HepG2 (cell line): Measurements from ENCODE around the gene UTP15. TPM values are rescaled to one million over a fixed set of nuclear protein-coding genes. Genes with fewer than 3 reads are reported as not detected.

Experiments
- ATAC-seq: fragments of 200-7000 bp; cut with Tn5 transposase; 3 replicates; pipeline ENCODE4 v1.9.1; 2020; ENCODE audit warnings: mild to moderate bottlenecking, moderate library complexity
- BruUV-seq: library from RNA; stranded (reverse); fragments of 400-500 nt; replicated peaks from 2 replicates; lab custom pipeline; 2021; lab: Mats Ljungman, UMichigan
- CTCF ChIA-PET: fragments of 300-600 bp; formaldehyde crosslinking; extraction: SDS; loops from one replicate; lab custom pipeline; 2021; ENCODE audit warnings: low total read pairs, inconsistent platforms, low intra/inter-chr PET ratio; lab: Yijun Ruan, JAX
- POLR2A ChIA-PET: fragments of 350-600 bp; sonication (Branson Sonifier 250); formaldehyde crosslinking; loops from one replicate; lab custom pipeline; 2020; ENCODE audit warnings: antibody characterized with exemption, inconsistent platforms; lab: Yijun Ruan, JAX
- DNase-seq: peaks from one replicate; pipeline ENCODE4 v3.0.0-alpha.2; 2015; ENCODE audit warnings: low spot score
- FAIRE-seq: peaks from 3 replicates; lab custom pipeline; 2011; peaks lifted over from hg19 to GRCh38; lab: Jason Lieb, UNC
- H2AFZ ChIP-seq: one replicate; pipeline ENCODE4 v1.6.1; 2011; ENCODE audit warnings: low read length, inconsistent platforms
- H3K27ac ChIP-seq: fragments of 300-600 bp; 3 replicates; pipeline ENCODE4 v1.8.0; 2011; ENCODE audit warnings: mixed run types, mild to moderate bottlenecking, mixed read lengths, low read length, inconsistent platforms; ENCODE audit not compliant: insufficient read depth; ENCODE audit errors: extremely low read length
- H3K27me3 ChIP-seq, 2 experiments: fragments of 200-600 bp in 1 of 2; 2 replicates in 1 of 2; 3 replicates in 1 of 2; pipeline versions ENCODE4 v1.6.0 to v1.8.0; 2011; ENCODE audit warnings: low read length in 2 of 2, mild to moderate bottlenecking in 2 of 2, moderate library complexity in 2 of 2, inconsistent platforms in 1 of 2; ENCODE audit not compliant: insufficient read depth in 2 of 2, control insufficient read depth in 1 of 2
- H3K36me3 ChIP-seq, 2 experiments: fragments of 200-600 bp in 1 of 2; replicated peaks in 1 of 2; 2 replicates in 1 of 2; 3 replicates in 1 of 2; pipeline versions ENCODE4 v1.5.1 to v1.8.0; 2011; ENCODE audit warnings: low read length in 2 of 2, inconsistent platforms in 1 of 2; ENCODE audit not compliant: insufficient read depth in 2 of 2, control insufficient read depth in 1 of 2
- H3K4me1 ChIP-seq: 2 replicates; pipeline ENCODE4 v1.5.1; 2012; ENCODE audit warnings: low read length, inconsistent platforms; ENCODE audit not compliant: insufficient read depth
- H3K4me2 ChIP-seq: 2 replicates; pipeline ENCODE4 v1.6.0; 2011; ENCODE audit warnings: low read depth, low read length, inconsistent platforms
- H3K4me3 ChIP-seq, 3 experiments: fragments of 200-600 bp in 1 of 3; sonication (generic), shearing (Covaris generic) in 1 of 3; replicated peaks in 1 of 3; 2 replicates each; pipeline ENCODE4 v1.5.1; 2011 to 2016; ENCODE audit warnings: low read length in 3 of 3, inconsistent platforms in 2 of 3, low read depth in 2 of 3, mild to moderate bottlenecking in 2 of 3, control low read depth in 1 of 3, mixed read lengths in 1 of 3; ENCODE audit not compliant: insufficient read depth in 1 of 3
- H3K79me2 ChIP-seq: one replicate; pipeline ENCODE4 v1.6.1; 2011; ENCODE audit warnings: low read length, inconsistent platforms; ENCODE audit not compliant: insufficient read depth
- H3K9ac ChIP-seq: 2 replicates; pipeline ENCODE4 v1.6.0; 2011; ENCODE audit warnings: mild to moderate bottlenecking, low read depth, low read length, inconsistent platforms; ENCODE audit not compliant: insufficient read depth
- H3K9me3 ChIP-seq: 2 replicates; pipeline ENCODE4 v1.5.1; 2012; ENCODE audit warnings: mild to moderate bottlenecking, low read length
- H4K20me1 ChIP-seq: 2 replicates; pipeline ENCODE4 v1.6.0; 2011; ENCODE audit warnings: inconsistent platforms, mild to moderate bottlenecking, low read length, moderate library complexity; ENCODE audit not compliant: insufficient read depth
- ATF6 ChIP-seq: sonication (generic); formaldehyde crosslinking; conservative IDR thresholded peaks from 2 replicates; pipeline ENCODE4 v1.4.0; 2020; ENCODE audit warnings: missing genetic modification reagents
- DPF2 ChIP-seq: sonication (generic); formaldehyde crosslinking; IDR thresholded peaks from 2 replicates; pipeline ENCODE4 v1.4.0; 2020; ENCODE audit warnings: mild to moderate bottlenecking, low read depth, missing genetic modification reagents, borderline replicate concordance
- KDM6A ChIP-seq: IDR thresholded peaks from 2 replicates; pipeline ENCODE4 v1.6.1; 2016; ENCODE audit warnings: low read depth
- LCORL ChIP-seq, 2 experiments: fragments of 450-650 bp in 1 of 2; sonication (generic) in 1 of 2; formaldehyde crosslinking in 1 of 2; IDR thresholded peaks; 2 replicates each; pipeline versions ENCODE4 v1.5.0 to v1.6.1; 2017 to 2020; ENCODE audit warnings: antibody characterized with exemption in 1 of 2, missing genetic modification reagents in 1 of 2
- NCOA1 ChIP-seq: sonication (generic); formaldehyde crosslinking; IDR thresholded peaks from 2 replicates; pipeline ENCODE4 v1.9.0; 2021; ENCODE audit warnings: missing genetic modification reagents
- NR3C1 ChIP-seq: sonication (generic); formaldehyde crosslinking; IDR thresholded peaks from 2 replicates; pipeline ENCODE4 v1.4.0; 2020; ENCODE audit warnings: missing genetic modification reagents
- UBTF ChIP-seq: sonication (generic); formaldehyde crosslinking; IDR thresholded peaks from 2 replicates; pipeline ENCODE4 v1.4.0; 2020; ENCODE audit warnings: mild to moderate bottlenecking, missing genetic modification reagents
- ZNF101 ChIP-seq: sonication (generic); formaldehyde crosslinking; IDR thresholded peaks from 2 replicates; pipeline ENCODE4 v1.4.0; 2020; ENCODE audit warnings: mild to moderate bottlenecking, low read depth, missing genetic modification reagents, borderline replicate concordance
- ZNF260 ChIP-seq: sonication (generic); formaldehyde crosslinking; IDR thresholded peaks from 2 replicates; pipeline ENCODE4 v1.4.0; 2020; ENCODE audit warnings: missing genetic modification reagents, low read depth, mild to moderate bottlenecking, borderline replicate concordance
- ZNF275 ChIP-seq: sonication (generic); formaldehyde crosslinking; IDR thresholded peaks from 2 replicates; pipeline ENCODE4 v1.8.0; 2022; ENCODE audit warnings: missing genetic modification reagents, mild to moderate bottlenecking, inconsistent platforms, borderline replicate concordance
- ZNF512B ChIP-seq: sonication (generic); formaldehyde crosslinking; IDR thresholded peaks from 2 replicates; pipeline ENCODE4 v1.5.1; 2020; ENCODE audit warnings: missing genetic modification reagents, mild to moderate bottlenecking, borderline replicate concordance
- ZNF576 ChIP-seq: sonication (generic); formaldehyde crosslinking; IDR thresholded peaks from 2 replicates; pipeline ENCODE4 v1.4.0; 2020; ENCODE audit warnings: mild to moderate bottlenecking, missing genetic modification reagents
- WGBS: methylation state at CpG from one replicate; pipeline ENCODE4 v1.1.6; 2017; ENCODE audit warnings: low lambda C conversion rate; 5-methylcytosine and 5-hydroxymethylcytosine counted together
- in situ Hi-C: cut with HindIII; loops from 2 replicates; pipeline ENCODE4 v1.10.0; 2017; ENCODE audit warnings: low pct_unique_long_range_greater_than_20kb; ENCODE audit not compliant: extremely low pct_ligation_motif_present
- intact Hi-C: fragments of 100-400 bp; cut with micrococcal nuclease; formaldehyde crosslinking; loops from one replicate; pipeline ENCODE4 v1.10.0; 2022; ENCODE audit not compliant: unreplicated experiment
- polyA plus RNA-seq, 8 experiments: library from polyadenylated mRNA; depleted of rRNA in 3 of 8; stranded (reverse) in 7 of 8; unstranded in 1 of 8; fragments of >200 nt; fragmentation: Illumina TruSeq in 4 of 8; extraction: Trizol in 4 of 8; gene quantifications; 2 replicates each; pipeline versions ENCODE4 v1.2.1 to v1.2.3, GENCODE V29; 2011 to 2016; ENCODE audit warnings: low read depth in 4 of 8, missing spikeins in 1 of 8, mixed read lengths in 1 of 8; ENCODE audit not compliant: insufficient read depth in 1 of 8
- total RNA-seq, 5 experiments: library from RNA; depleted of rRNA; stranded (reverse); fragments of >200 nt; fragmentation: Illumina TruSeq; extraction: Trizol; gene quantifications; 2 replicates each; pipeline ENCODE4 v1.2.3, GENCODE V29; 2016; ENCODE audit warnings: low read depth in 1 of 5

UTP15 gene
- total and polyA plus RNA-seq, 2 of the 13 experiments (the other 11 are each of a cell fraction or from before 2014, with no cell fraction given), result 7.3 to 35.8 TPM

- POLR2A ChIA-PET, result interaction anchor here (0.7 to 1.9 kb wide), 9 partner anchors 11 to 136 kb away, joined by 3 to 7 read pairs (median 5); partner anchors contain the start of gene BTF3
- in situ Hi-C loops, result no loop called here
- Histone ChIP-seq H3K4me3 (no peak overlapping the region; a peak in 1 of 6 replicates), H3K4me2 (no peak overlapping the region; the same call in 1 of the 2 replicates), H3K9me3 (no peaks in the 10 kb centered on the region), H2AFZ (no peak overlapping the region), H3K9ac (no peak overlapping the region), H3K27me3 (no peaks in the 10 kb centered on the region), H4K20me1 (no peaks in the 10 kb centered on the region), H3K36me3 (no peaks in the 10 kb centered on the region), H3K4me1 (peaks cover 79% of the 10 kb centered on the region), H3K27ac (peak overlapping the region; percentile 56), H3K79me2 (no peaks in the 10 kb centered on the region)
- FAIRE-seq (no peak), DNase-seq (no peak), ATAC-seq (no peak)
- intact Hi-C loops, result loop anchor here (5.0 kb wide), 1 partner anchor 45 kb away; the partner anchor contains the start of gene BTF3
- no peak for TF ChIP-seq ZNF512B (CRISPR knock-in tag)
- TF ChIP-seq LCORL (IDR thresholded peaks at IDR 0.05), result no peak
- TF ChIP-seq LCORL (CRISPR knock-in tag; IDR thresholded peaks at IDR 0.05), result no peak
- no peak for TF ChIP-seq ATF6
- no peak for TF ChIP-seq UBTF (CRISPR knock-in tag)
- no peak for TF ChIP-seq KDM6A (CRISPR knock-in tag)
- TF ChIP-seq DPF2 (CRISPR knock-in tag), result no peak
- TF ChIP-seq ZNF101, result no peak
- no peak for TF ChIP-seq ZNF576
- TF ChIP-seq NCOA1, result no peak
- no peak for TF ChIP-seq NR3C1 (CRISPR knock-in tag)
- no peak for TF ChIP-seq ZNF275 (CRISPR knock-in tag)
- TF ChIP-seq ZNF260 (CRISPR knock-in tag), result no peak
- BruUV-seq, result no TSS peak
- CTCF ChIA-PET, result no interaction called here
- 73% methylated on average over 4 of the region's 4 CpGs for WGBS
These were observed 23.5 kb upstream of the UTP15 start for GRCh38 chr5:73542020-73542419.
